ENCODE measurements around the gene GABRQ. TPM values are rescaled to one million over a fixed set of nuclear protein-coding genes. Genes with fewer than 3 reads are reported as not detected.

The GABRQ gene
- total and polyA plus RNA-seq, 4 donors = 0.01 to 0.05 TPM; not detected in 2

DNA sequence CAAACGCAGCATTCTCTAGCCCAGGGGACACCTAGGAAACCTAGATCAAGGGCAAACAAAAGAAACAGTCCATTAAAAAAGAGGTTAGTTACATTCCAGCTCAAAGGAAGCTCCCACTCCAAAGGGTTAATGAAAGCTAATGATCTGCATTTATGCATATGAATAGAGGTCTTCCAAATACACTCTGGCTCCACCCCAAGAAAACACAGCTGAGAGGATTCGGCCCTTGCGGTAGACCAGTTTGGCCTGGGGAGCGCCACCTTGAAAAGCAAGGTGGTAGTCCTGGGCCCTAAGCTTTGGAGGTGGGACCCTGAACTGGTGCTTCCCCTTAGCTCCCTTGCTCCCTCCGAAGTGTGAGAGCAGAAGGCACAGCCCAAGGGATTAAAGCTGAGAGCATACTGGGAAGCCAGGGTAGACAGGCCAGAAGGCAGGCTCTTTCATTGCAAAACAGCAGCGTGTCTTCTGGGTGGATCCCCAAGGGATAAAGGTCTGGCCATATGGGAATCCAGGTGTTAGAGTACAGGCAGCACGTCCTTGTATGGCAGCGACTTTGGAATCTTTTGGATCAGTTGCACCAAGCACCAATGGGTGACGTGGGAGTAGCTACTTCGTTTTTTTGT lies 3.7 kb downstream of the GABRQ start:
- H3K27me3 ChIP-seq (ENCODE audit: control insufficient read depth in 4 of 4, insufficient read depth in 4 of 4, low read length in 3 of 4) = peaks cover 0 to 5% (median 0%) of the 10 kb centered on the region in 4 donors
- no peak overlapping the region for H3K9ac ChIP-seq (ENCODE audit: low read depth in 1 of 2, low read length in 2 of 2)
- no peaks in the 10 kb centered on the region for H3K36me3 ChIP-seq (ENCODE audit: control insufficient read depth in 4 of 4, insufficient read depth in 3 of 4, low read depth in 1 of 4, low read length in 3 of 4)
- no peak for DNase-seq (ENCODE audit: low spot score)
- H3K4me1 ChIP-seq (ENCODE audit: control insufficient read depth in 4 of 4, insufficient read depth in 4 of 4, low read length in 3 of 4) = peaks cover 0 to 6% (median 2%) of the 10 kb centered on the region in 4 donors
- no peak overlapping the region for H3K4me3 ChIP-seq (ENCODE audit: low read depth in 1 of 3, low read length in 3 of 3)
- WGBS = 69% methylated on average over 10 of the region's 10 CpGs
- no peak overlapping the region for H3K27ac ChIP-seq (ENCODE audit: low read depth in 1 of 2, low read length in 2 of 2)
- no peaks in the 10 kb centered on the region for H3K9me3 ChIP-seq (ENCODE audit: control insufficient read depth in 4 of 4, low read length in 3 of 4)
- TF ChIP-seq RAD21 (IDR thresholded peaks at IDR 0.05) (no peak), FOXA2 (IDR thresholded peaks at IDR 0.05) (no peak), GABPA (IDR thresholded peaks at IDR 0.05 in 1 of 2, conservative IDR thresholded peaks at IDR 0.05 in 1 of 2) (no peak), NR2F2 (IDR thresholded peaks at IDR 0.05) (no peak), CTCF (IDR thresholded peaks at IDR 0.05; ENCODE audit: low read depth, low read length, missing input control) (no peak)
- TF ChIP-seq, protein P1, sequence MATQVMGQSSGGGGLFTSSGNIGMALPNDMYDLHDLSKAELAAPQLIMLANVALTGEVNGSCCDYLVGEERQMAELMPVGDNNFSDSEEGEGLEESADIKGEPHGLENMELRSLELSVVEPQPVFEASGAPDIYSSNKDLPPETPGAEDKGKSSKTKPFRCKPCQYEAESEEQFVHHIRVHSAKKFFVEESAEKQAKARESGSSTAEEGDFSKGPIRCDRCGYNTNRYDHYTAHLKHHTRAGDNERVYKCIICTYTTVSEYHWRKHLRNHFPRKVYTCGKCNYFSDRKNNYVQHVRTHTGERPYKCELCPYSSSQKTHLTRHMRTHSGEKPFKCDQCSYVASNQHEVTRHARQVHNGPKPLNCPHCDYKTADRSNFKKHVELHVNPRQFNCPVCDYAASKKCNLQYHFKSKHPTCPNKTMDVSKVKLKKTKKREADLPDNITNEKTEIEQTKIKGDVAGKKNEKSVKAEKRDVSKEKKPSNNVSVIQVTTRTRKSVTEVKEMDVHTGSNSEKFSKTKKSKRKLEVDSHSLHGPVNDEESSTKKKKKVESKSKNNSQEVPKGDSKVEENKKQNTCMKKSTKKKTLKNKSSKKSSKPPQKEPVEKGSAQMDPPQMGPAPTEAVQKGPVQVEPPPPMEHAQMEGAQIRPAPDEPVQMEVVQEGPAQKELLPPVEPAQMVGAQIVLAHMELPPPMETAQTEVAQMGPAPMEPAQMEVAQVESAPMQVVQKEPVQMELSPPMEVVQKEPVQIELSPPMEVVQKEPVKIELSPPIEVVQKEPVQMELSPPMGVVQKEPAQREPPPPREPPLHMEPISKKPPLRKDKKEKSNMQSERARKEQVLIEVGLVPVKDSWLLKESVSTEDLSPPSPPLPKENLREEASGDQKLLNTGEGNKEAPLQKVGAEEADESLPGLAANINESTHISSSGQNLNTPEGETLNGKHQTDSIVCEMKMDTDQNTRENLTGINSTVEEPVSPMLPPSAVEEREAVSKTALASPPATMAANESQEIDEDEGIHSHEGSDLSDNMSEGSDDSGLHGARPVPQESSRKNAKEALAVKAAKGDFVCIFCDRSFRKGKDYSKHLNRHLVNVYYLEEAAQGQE (IDR thresholded peaks at IDR 0.05) = no peak

DNA sequence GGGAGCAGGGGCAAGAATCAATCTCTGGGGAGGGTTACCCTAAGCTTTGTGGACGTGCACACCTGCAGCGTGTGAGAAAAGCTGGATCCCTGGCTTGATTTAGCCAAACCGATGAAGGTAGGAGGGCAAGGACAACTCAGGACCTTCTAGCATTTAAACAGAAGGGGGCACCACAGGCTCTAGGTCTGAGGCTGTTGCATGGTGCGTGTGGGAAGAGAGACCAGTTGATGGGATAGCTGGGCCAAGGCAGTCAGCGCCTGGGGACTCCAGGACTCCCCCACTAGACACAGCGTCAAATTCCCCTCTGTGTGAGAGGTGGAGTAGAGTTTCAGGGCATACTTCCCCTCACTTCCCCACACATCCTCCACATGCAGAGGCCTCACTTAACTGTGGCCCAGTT lies 4.3 kb downstream of the GABRQ start:
- DNase-seq (ENCODE audit: low spot score) = no peak
- 75% methylated on average over 6 of the region's 6 CpGs for WGBS
- TF ChIP-seq RAD21 (IDR thresholded peaks at IDR 0.05) (peak; percentile 21 to 29), MAX (IDR thresholded peaks at IDR 0.05) (no peak)
- Histone ChIP-seq H3K9me3 (ENCODE audit: control insufficient read depth in 4 of 4, low read length in 3 of 4) (no peaks in the 10 kb centered on the region), H3K4me1 (ENCODE audit: control insufficient read depth in 4 of 4, insufficient read depth in 4 of 4, low read length in 3 of 4) (peaks cover 0 to 6% (median 2%) of the 10 kb centered on the region in 4 donors), H3K27me3 (ENCODE audit: control insufficient read depth in 4 of 4, insufficient read depth in 4 of 4, low read length in 3 of 4) (peaks cover 0 to 2% (median 0%) of the 10 kb centered on the region in 4 donors), H3K36me3 (ENCODE audit: control insufficient read depth in 4 of 4, insufficient read depth in 3 of 4, low read depth in 1 of 4, low read length in 3 of 4) (no peaks in the 10 kb centered on the region), H3K4me3 (ENCODE audit: low read depth in 1 of 3, low read length in 3 of 3) (no peak overlapping the region), H3K9ac (ENCODE audit: low read depth in 1 of 2, low read length in 2 of 2) (no peak overlapping the region), H3K27ac (ENCODE audit: low read depth in 1 of 2, low read length in 2 of 2) (no peak overlapping the region)

GRCh38 chrX:152642931-152643564 lies 5.4 kb downstream of the GABRQ start:
- WGBS = 91% methylated on average over 11 of the region's 11 CpGs
- Histone ChIP-seq H3K36me3 (ENCODE audit: control insufficient read depth in 4 of 4, insufficient read depth in 3 of 4, low read depth in 1 of 4, low read length in 3 of 4) (no peaks in the 10 kb centered on the region), H3K4me1 (ENCODE audit: control insufficient read depth in 4 of 4, insufficient read depth in 4 of 4, low read length in 3 of 4) (peaks cover 0 to 6% (median 1%) of the 10 kb centered on the region in 4 donors), H3K27me3 (ENCODE audit: control insufficient read depth in 4 of 4, insufficient read depth in 4 of 4, low read length in 3 of 4) (no peaks in the 10 kb centered on the region), H3K27ac (ENCODE audit: low read depth in 1 of 2, low read length in 2 of 2) (no peak overlapping the region), H3K4me3 (ENCODE audit: low read depth in 1 of 3, low read length in 3 of 3) (no peak overlapping the region), H3K9ac (ENCODE audit: low read depth in 1 of 2, low read length in 2 of 2) (no peak overlapping the region), H3K9me3 (ENCODE audit: control insufficient read depth in 4 of 4, low read length in 3 of 4) (no peaks in the 10 kb centered on the region)
- no peak for DNase-seq (ENCODE audit: low spot score)
- TF ChIP-seq CTCF (IDR thresholded peaks at IDR 0.05; ENCODE audit: low read depth, low read length, missing input control) = no peak
- no peak for TF ChIP-seq HNF4A (conservative IDR thresholded peaks at IDR 0.05)
- no peak for TF ChIP-seq JUND (IDR thresholded peaks at IDR 0.05)
- TF ChIP-seq, protein P2, sequence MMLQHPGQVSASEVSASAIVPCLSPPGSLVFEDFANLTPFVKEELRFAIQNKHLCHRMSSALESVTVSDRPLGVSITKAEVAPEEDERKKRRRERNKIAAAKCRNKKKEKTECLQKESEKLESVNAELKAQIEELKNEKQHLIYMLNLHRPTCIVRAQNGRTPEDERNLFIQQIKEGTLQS (IDR thresholded peaks at IDR 0.05) = no peak
- no peak for TF ChIP-seq NR2F2 (IDR thresholded peaks at IDR 0.05)
- TF ChIP-seq RAD21 (IDR thresholded peaks at IDR 0.05) = no peak
- no peak for TF ChIP-seq TAF1 (conservative IDR thresholded peaks at IDR 0.05)
- TF ChIP-seq ZBTB33 (IDR thresholded peaks at IDR 0.05) = no peak

All from liver (tissue), 9 donors.